ENCODE results near the gene NRTN. TPM values are rescaled to one million over a fixed set of nuclear protein-coding genes. Genes with fewer than 3 reads are reported as not detected.

The NRTN gene
- total and polyA plus RNA-seq, 2 of the 13 experiments (the other 11 are each of a cell fraction or from before 2014, with no cell fraction given), result 4.1 to 5.3 TPM

GRCh38 chr19:5826531-5827341, 21.9 kb downstream of the NRTN start (continued):
- TF ChIP-seq ZNF318 (CRISPR knock-in tag; IDR thresholded peaks at IDR 0.05), result 0 out of 2 replicates have a peak, but pooled peaks have one; percentile 16
- peak; percentile 82 for TF ChIP-seq SALL1 (CRISPR knock-in tag; IDR thresholded peaks at IDR 0.05)
- peak; percentile 67; the same call in 1 of the 2 replicates for TF ChIP-seq ZNF616 (CRISPR knock-in tag; IDR thresholded peaks at IDR 0.05; ENCODE audit: low read depth)
- TF ChIP-seq CSRNP2 (CRISPR knock-in tag; conservative IDR thresholded peaks at IDR 0.05; ENCODE audit: low read depth), result no peak
- no peak for TF ChIP-seq CERS6 (CRISPR knock-in tag; IDR thresholded peaks at IDR 0.05)
- no peak; the same call in 1 of the 2 replicates for TF ChIP-seq ZFP37 (CRISPR knock-in tag; IDR thresholded peaks at IDR 0.05; ENCODE audit: borderline replicate concordance)
- peak; percentile 43 for TF ChIP-seq RXRA (CRISPR knock-in tag; IDR thresholded peaks at IDR 0.05)
- TF ChIP-seq EEA1 (CRISPR knock-in tag; IDR thresholded peaks at IDR 0.05; ENCODE audit: borderline replicate concordance), result no peak
- peak; percentile 70; the same call in 1 of the 2 replicates for TF ChIP-seq ZNF414 (CRISPR knock-in tag; IDR thresholded peaks at IDR 0.05)
- no peak for TF ChIP-seq ZNF264 (CRISPR knock-in tag; IDR thresholded peaks at IDR 0.05)
- peak; percentile 73; the same call in 1 of the 2 replicates for TF ChIP-seq ARNTL (CRISPR knock-in tag; IDR thresholded peaks at IDR 0.05)
- no peak for TF ChIP-seq FOXK2 (IDR thresholded peaks at IDR 0.05)
- no peak for TF ChIP-seq POLR2G (IDR thresholded peaks at IDR 0.05; ENCODE audit: low read depth, low read length)
- no peak; the same call in 1 of the 2 replicates for TF ChIP-seq SIX1 (CRISPR knock-in tag; IDR thresholded peaks at IDR 0.05; ENCODE audit: borderline replicate concordance)
- TF ChIP-seq CC2D1A (CRISPR knock-in tag; IDR thresholded peaks at IDR 0.05), result no peak
